ENCODE measurements around the gene CCDC92B. TPM values are rescaled to one million over a fixed set of nuclear protein-coding genes. Genes with fewer than 3 reads are reported as not detected.

The CCDC92B gene
- total RNA-seq, 6 experiments from 2014 or later: not detected

DNA sequence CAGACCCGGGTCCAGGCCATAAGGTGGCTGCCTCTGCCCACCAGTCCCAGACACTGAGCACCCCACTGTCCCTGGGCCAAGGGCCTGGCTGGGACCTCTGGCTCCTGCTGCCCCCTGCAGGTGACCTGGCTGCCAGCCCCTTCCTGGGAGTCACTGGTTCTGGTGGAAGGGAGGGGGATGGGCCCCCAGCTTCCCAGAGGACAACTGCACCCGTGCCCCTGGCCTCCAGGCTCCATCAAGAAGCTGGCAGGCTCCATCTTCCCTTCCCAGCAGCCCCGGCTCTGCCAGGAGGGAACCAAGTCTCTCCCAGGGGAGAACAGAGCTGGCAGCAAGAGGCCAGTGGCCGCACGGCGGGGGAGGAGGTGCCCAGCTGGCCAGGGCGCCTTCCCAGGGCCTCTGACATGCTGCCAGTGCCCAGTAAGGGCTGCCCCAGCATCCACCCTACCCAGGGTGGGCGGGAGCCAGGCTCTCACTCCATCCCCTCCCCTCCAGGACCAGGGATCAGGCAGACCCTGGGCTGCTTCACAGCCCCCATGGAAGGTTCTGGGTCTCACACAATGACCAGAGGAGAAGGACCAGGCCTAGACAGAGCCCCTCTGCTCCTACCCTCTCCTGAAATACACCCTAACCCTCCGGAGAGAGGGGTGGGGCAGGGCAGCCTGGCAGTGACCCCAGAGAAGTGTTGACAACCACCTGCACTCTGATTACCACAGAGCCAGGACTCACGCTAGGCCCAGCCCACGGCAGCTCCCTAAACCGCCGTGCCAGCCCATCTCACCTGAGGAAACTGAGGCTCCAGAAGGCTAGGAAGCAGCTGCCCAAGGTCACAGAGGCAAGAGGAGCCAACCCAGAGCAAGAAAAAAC, 41.5 kb downstream of the CCDC92B start:
- no peak overlapping the region for H3K4me3 Mint-ChIP-seq
- H3K36me3 Mint-ChIP-seq (ENCODE audit: low read depth): no peaks in the 10 kb centered on the region
- TF ChIP-seq, protein P1, sequence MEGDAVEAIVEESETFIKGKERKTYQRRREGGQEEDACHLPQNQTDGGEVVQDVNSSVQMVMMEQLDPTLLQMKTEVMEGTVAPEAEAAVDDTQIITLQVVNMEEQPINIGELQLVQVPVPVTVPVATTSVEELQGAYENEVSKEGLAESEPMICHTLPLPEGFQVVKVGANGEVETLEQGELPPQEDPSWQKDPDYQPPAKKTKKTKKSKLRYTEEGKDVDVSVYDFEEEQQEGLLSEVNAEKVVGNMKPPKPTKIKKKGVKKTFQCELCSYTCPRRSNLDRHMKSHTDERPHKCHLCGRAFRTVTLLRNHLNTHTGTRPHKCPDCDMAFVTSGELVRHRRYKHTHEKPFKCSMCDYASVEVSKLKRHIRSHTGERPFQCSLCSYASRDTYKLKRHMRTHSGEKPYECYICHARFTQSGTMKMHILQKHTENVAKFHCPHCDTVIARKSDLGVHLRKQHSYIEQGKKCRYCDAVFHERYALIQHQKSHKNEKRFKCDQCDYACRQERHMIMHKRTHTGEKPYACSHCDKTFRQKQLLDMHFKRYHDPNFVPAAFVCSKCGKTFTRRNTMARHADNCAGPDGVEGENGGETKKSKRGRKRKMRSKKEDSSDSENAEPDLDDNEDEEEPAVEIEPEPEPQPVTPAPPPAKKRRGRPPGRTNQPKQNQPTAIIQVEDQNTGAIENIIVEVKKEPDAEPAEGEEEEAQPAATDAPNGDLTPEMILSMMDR (IDR thresholded peaks at IDR 0.05): peak; percentile 72
- peaks cover 37% of the 10 kb centered on the region for H3K4me1 Mint-ChIP-seq (ENCODE audit: low read depth)
- H3K9me3 Mint-ChIP-seq: no peaks in the 10 kb centered on the region
- no peak for DNase-seq
- H3K27me3 Mint-ChIP-seq (ENCODE audit: insufficient read depth): peaks cover 1% of the 10 kb centered on the region; the same call in 1 of the 2 replicates
- no peak overlapping the region for H3K27ac Mint-ChIP-seq

DNA sequence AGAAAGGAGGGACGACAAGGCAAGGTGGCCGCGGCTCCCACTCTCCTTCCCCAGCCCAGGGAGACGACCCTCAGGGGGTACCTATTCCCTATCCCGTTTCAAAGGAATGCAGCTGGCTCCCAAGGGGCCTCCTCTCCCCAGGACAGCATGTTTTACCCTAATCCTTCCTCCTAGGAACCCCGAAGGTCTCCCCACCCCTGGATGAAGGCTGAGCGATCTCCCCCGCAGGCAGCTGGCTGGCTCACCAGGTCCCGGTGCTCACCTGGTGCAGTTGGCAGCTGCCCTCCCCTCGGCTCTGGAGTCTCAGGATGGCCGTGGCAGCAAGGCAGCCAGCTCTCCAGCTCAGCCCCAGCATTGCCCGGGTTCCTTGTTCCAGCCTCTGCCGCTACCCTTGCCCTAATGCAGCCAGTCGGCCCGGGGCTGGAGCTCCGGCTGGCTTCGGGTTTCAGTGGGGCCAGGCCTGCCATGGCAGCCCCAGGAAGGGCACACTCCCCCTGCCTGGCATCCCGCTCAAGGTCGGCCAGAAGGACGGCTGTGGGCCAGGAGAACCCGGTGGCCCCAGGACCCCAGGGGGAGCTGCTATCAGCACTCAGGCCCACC, 42.4 kb downstream of the CCDC92B start:
- H3K27ac Mint-ChIP-seq: no peak overlapping the region
- H3K27me3 Mint-ChIP-seq (ENCODE audit: insufficient read depth): peaks cover 1% of the 10 kb centered on the region; the same call in 1 of the 2 replicates
- H3K36me3 Mint-ChIP-seq (ENCODE audit: low read depth): 0 out of 2 replicates have a peak, but pooled peaks cover 5% of the 10 kb centered on the region
- H3K9me3 Mint-ChIP-seq: no peaks in the 10 kb centered on the region
- H3K4me1 Mint-ChIP-seq (ENCODE audit: low read depth): peaks cover 30% of the 10 kb centered on the region
- no peak overlapping the region for H3K4me3 Mint-ChIP-seq
- DNase-seq: no peak
- TF ChIP-seq, protein P1 (IDR thresholded peaks at IDR 0.05): no peak

DNA sequence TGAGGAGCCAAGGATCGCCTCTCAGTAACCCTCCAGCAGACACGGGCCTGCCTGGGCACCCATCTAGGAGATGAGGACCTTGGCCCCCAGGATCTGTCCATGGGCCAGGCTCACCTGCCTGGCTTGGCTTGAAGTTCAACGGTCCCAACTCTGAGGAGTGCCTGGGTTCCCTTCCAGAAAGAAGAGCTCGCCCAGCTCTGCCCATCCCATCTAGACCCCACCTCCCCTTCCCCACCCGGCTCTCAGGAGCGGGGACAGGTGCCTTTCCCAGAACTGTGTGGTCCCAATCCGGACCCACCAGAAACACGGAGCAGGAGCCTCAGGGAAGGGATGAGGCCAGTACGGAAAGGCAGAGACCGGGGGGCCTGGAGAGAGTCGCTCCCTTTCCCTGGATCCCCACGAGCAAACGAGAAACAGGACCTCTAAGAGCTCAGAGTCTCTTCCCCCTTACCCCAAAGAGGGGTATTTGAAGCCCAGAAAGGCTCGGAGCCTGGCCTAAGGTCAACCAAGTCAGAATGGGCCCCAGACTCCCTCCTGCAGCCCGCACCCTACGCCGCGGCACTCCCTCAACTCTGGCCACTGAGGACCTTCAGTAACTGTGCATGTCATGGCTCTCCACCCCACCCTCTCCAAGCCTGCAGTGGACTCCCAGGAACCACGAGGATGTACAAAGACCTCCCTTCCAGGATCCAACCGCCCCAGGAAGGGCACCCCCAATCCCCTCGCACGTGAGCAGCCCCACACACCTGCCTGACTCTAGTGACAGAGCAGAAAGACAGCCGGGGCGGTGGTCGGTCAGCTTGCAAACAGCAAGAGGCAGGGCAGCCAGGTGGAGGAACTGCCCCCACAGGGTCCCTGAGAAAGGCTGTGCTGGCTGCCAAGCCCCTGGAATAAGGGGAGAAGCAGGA, 43.3 kb downstream of the CCDC92B start:
- Mint-ChIP-seq H3K27ac (peak overlapping the region; percentile 56), H3K36me3 (ENCODE audit: low read depth) (0 out of 2 replicates have a peak, but pooled peaks cover 5% of the 10 kb centered on the region), H3K27me3 (ENCODE audit: insufficient read depth) (peaks cover 1% of the 10 kb centered on the region; the same call in 1 of the 2 replicates), H3K4me1 (ENCODE audit: low read depth) (peaks cover 28% of the 10 kb centered on the region), H3K9me3 (no peaks in the 10 kb centered on the region), H3K4me3 (no peak overlapping the region)
- TF ChIP-seq, protein P1 (IDR thresholded peaks at IDR 0.05): no peak
- DNase-seq: no peak

DNA sequence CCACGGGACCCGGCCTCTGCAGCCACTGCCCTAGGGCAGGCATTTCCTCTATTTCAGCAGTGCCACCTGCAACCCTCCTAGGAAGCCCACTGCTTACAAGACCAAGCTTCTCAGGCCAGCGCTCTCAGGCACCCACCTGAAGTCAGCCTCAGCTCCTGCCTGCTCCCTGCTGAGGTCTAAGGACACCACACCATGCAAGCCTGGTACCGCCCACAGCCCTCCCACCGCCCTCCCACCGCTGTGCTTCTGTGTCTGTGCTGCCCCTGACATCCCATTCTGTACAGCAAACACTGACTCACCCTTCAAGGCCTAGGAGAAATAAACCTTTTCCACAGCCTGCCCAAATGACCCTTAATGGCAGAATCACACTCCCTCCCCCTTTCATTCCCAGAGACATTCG, 44.2 kb downstream of the CCDC92B start:
- TF ChIP-seq, protein P1 (IDR thresholded peaks at IDR 0.05): no peak
- Mint-ChIP-seq H3K27me3 (ENCODE audit: insufficient read depth) (peaks cover 1% of the 10 kb centered on the region; the same call in 1 of the 2 replicates), H3K4me1 (ENCODE audit: low read depth) (peaks cover 24% of the 10 kb centered on the region), H3K4me3 (no peak overlapping the region), H3K27ac (peak overlapping the region; percentile 56), H3K9me3 (no peaks in the 10 kb centered on the region), H3K36me3 (ENCODE audit: low read depth) (0 out of 2 replicates have a peak, but pooled peaks cover 5% of the 10 kb centered on the region)
- DNase-seq: peak; percentile 48

DNA sequence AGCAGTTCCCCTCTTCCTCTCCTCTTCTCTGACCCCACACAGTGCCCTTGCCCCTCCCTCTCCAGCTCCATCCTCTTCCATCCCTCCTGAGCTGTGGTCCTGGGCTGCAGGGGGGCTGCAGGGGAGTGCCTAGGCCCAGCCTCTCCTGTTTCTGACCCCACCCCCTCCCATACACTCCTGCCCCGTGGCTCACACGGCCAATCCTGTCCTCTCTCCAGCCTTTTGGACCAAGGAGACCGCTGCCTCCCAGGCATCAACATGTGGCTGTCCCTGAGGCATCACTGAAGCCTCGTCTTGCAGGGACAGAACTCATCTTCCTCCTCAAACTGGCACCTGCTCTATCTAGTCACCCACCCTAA, 44.6 kb downstream of the CCDC92B start:
- peaks cover under 1% of the 10 kb centered on the region; the same call in 1 of the 2 replicates for H3K27me3 Mint-ChIP-seq (ENCODE audit: insufficient read depth)
- 0 out of 2 replicates have a peak, but pooled peaks cover 5% of the 10 kb centered on the region for H3K36me3 Mint-ChIP-seq (ENCODE audit: low read depth)
- peak overlapping the region; percentile 56 for H3K27ac Mint-ChIP-seq
- peaks cover 20% of the 10 kb centered on the region for H3K4me1 Mint-ChIP-seq (ENCODE audit: low read depth)
- no peaks in the 10 kb centered on the region for H3K9me3 Mint-ChIP-seq
- TF ChIP-seq, protein P1 (IDR thresholded peaks at IDR 0.05): no peak
- DNase-seq: no peak
- no peak overlapping the region for H3K4me3 Mint-ChIP-seq

All from HFFc6 (cell line).